Transverse colon (tissue), 4 donors: Measurements from ENCODE around the gene TMEM235. TPM values are rescaled to one million over a fixed set of nuclear protein-coding genes. Genes with fewer than 3 reads are reported as not detected.

ENCODE experiments used
- DNase-seq: peaks from one replicate; pipeline ENCODE4 v3.0.0-alpha.2; 2019
- H3K27ac ChIP-seq, 4 donors: fragments of 200-600 bp; sonication (generic); 2 replicates each; pipeline ENCODE4 v1.5.1; 2016 to 2018; ENCODE audit warnings: inconsistent platforms in 4 of 4
- H3K27me3 ChIP-seq: fragments of 200-600 bp; sonication (generic); 2 replicates; pipeline ENCODE4 v1.5.1; 2017; ENCODE audit warnings: inconsistent platforms
- H3K36me3 ChIP-seq, 4 donors: fragments of 200-600 bp; sonication (generic); 2 replicates each; pipeline ENCODE4 v1.5.1; 2017 to 2019; ENCODE audit warnings: inconsistent platforms in 4 of 4
- H3K4me1 ChIP-seq, 4 donors: fragments of 200-600 bp; sonication (generic); 2 replicates each; pipeline ENCODE4 v1.5.1; 2017 to 2020; ENCODE audit warnings: inconsistent platforms in 4 of 4
- H3K4me3 ChIP-seq, 4 donors: fragments of 200-600 bp; sonication (generic); 1 replicate in 1 of 4; 2 replicates in 3 of 4; pipeline versions ENCODE4 v1.5.1 to v1.6.1; 2017 to 2019; ENCODE audit warnings: inconsistent platforms in 4 of 4
- H3K9me3 ChIP-seq, 2 donors: fragments of 200-600 bp; sonication (generic); 2 replicates each; pipeline ENCODE4 v1.5.1; 2017 to 2019; ENCODE audit warnings: inconsistent platforms in 2 of 2
- CTCF ChIP-seq, 5 experiments: fragments of 200-600 bp in 3 of 5; fragments of 450-650 bp in 2 of 5; sonication (generic) in 3 of 5; IDR thresholded peaks; 1 replicate in 2 of 5; 2 replicates in 3 of 5; pipeline ENCODE4 v1.5.1; 2016 to 2017; ENCODE audit warnings: antibody characterized with exemption in 5 of 5, inconsistent platforms in 3 of 5, mild to moderate bottlenecking in 2 of 5, moderate library complexity in 1 of 5
- EP300 ChIP-seq: sonication (generic); formaldehyde crosslinking; IDR thresholded peaks from one replicate; pipeline ENCODE4 v1.6.1; 2017; ENCODE audit warnings: antibody characterized with exemption, low read depth
- POLR2A ChIP-seq: fragments of 450-650 bp; IDR thresholded peaks from one replicate; pipeline ENCODE4 v1.6.1; 2016; ENCODE audit warnings: antibody characterized with exemption, mild to moderate bottlenecking, moderate library complexity
- POLR2AphosphoS5 ChIP-seq, 3 donors: sonication (generic); formaldehyde crosslinking; IDR thresholded peaks; one replicate each; pipeline ENCODE4 v1.6.1; 2016; ENCODE audit warnings: antibody characterized with exemption in 3 of 3
- WGBS, 2 donors: methylation state at CpG; one replicate each; pipeline ENCODE4 v1.1.5; 2018; ENCODE audit warnings: low coverage in 1 of 2; 5-methylcytosine and 5-hydroxymethylcytosine counted together
- in situ Hi-C, 4 donors: fragments of 200-750 bp; cut with MboI; loops; one replicate each; pipeline versions ENCODE4 v1.15.0 to v1.15.1; 2017; ENCODE audit warnings: low sequenced_read_pairs in 3 of 4, low pct_ligation_motif_present in 1 of 4, low pct_unique_long_range_greater_than_20kb in 1 of 4
- intact Hi-C: fragments of 100-400 bp; cut with DNase I; formaldehyde crosslinking; loops from one replicate; pipeline ENCODE4 v1.15.1; 2023; ENCODE audit warnings: low total_unique reads
- total RNA-seq, 4 donors: library from RNA; depleted of rRNA; stranded (reverse); fragments of >200 nt; gene quantifications; one replicate each; pipeline ENCODE4 v1.1.0, GENCODE V29; 2016

TMEM235 gene
- total RNA-seq, 4 donors from 2014 or later, result not detected

DNA sequence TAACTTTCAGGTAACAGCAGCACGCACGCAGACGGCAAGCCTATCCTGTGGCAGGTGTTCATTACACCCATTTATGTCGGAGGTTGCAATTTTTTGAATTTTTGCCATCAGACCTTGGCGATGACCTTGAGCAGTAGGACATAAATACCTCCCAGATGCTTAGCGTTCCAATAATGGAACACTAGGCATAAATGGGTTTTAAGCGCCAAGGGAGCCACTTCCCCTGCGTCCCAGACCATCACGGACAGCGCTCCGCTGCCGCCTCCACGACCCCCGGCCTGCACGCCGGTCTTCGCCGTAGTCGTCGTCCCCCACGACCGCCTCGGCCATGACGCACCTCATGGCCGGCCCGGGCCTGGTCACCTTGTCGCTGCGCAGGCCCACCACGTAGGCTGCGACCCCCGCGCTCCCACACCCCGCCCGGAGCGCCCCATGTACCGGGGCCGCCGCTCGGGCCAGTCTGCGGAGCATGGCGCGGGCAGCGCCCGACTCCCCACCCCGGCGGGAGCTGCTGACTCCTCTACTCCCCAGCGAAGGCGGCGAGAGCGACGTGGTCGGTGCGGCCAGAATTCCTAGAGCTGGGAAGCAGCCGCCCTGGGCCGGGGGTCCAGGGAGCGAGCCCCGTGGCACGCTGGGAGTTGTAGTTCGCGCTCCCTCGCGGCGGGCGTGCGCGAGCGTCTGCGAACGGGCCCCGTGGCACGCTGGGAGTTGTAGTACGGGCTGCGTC lies 22.7 kb downstream of the TMEM235 start:
- H3K4me1 ChIP-seq, result peaks cover 0 to 41% (median 29%) of the 10 kb centered on the region in 4 donors
- in situ Hi-C loops (no loop called here), intact Hi-C loops (loop anchor here (10.0 kb wide), 1 partner anchor 139 kb away; no protein-coding TSS in a partner anchor)
- no peaks in the 10 kb centered on the region for H3K36me3 ChIP-seq
- peaks cover 7% of the 10 kb centered on the region for H3K27me3 ChIP-seq
- TF ChIP-seq CTCF (IDR thresholded peaks at IDR 0.05) (no peak), EP300 (no peak), POLR2A (peak; percentile 66), POLR2AphosphoS5 (IDR thresholded peaks at IDR 0.05) (peak; percentile 49 to 79 (median 70))
- peak overlapping the region; percentile 53 to 92 (median 78) for H3K4me3 ChIP-seq
- 2 to 5% methylated on average over 3 to 44 of the region's 73 CpGs for WGBS, 2 donors
- H3K27ac ChIP-seq, result peak overlapping the region; percentile 81 to 93 (median 88)
- H3K9me3 ChIP-seq, result no peaks in the 10 kb centered on the region
- DNase-seq, result peak; percentile 88

DNA sequence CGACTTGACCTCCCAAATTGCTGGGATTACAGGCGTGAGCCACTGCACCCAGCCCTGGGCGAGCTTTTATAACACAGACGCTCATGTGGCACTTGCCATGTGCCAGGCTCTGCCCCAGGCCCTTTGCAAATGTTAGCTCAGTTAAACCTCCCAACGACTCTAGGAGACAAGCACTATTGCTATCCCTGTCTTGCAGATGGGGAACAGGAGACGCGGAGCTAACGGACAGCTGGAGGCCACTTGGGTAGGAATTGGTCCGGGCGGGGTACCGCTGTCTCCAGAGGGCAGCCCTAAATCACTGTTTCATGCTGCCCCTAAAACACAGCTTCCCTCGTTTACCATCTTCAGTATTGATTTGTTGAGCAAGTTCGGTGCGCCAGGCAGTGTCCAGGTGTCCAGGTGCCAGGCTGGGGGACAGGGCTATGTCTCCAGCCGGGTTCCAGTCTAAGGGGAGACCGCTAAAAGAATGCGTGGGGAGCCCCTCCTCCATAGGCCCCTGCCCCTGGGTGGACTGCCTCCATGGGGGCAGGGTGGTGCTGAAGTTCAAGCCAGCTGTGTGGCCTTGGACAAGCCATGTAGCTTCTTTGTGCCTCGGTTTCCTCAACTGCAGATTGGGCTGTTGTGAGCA lies 23.7 kb downstream of the TMEM235 start:
- 88% methylated on average over 17 of the region's 18 CpGs; no CpG with 5 or more reads in 1 of the 2 donors for WGBS, 2 donors
- intact Hi-C loops (loop anchor here (10.0 kb wide), 1 partner anchor 140 kb away; no protein-coding TSS in a partner anchor), in situ Hi-C loops (no loop called here)
- TF ChIP-seq POLR2AphosphoS5 (IDR thresholded peaks at IDR 0.05) (no peak), CTCF (IDR thresholded peaks at IDR 0.05) (no peak), EP300 (no peak), POLR2A (no peak)
- Histone ChIP-seq H3K27ac (no peak overlapping the region), H3K27me3 (peaks cover 5% of the 10 kb centered on the region), H3K4me3 (no peak overlapping the region), H3K4me1 (peaks cover 0 to 41% (median 29%) of the 10 kb centered on the region in 4 donors), H3K9me3 (no peaks in the 10 kb centered on the region), H3K36me3 (no peaks in the 10 kb centered on the region)
- DNase-seq, result no peak

DNA sequence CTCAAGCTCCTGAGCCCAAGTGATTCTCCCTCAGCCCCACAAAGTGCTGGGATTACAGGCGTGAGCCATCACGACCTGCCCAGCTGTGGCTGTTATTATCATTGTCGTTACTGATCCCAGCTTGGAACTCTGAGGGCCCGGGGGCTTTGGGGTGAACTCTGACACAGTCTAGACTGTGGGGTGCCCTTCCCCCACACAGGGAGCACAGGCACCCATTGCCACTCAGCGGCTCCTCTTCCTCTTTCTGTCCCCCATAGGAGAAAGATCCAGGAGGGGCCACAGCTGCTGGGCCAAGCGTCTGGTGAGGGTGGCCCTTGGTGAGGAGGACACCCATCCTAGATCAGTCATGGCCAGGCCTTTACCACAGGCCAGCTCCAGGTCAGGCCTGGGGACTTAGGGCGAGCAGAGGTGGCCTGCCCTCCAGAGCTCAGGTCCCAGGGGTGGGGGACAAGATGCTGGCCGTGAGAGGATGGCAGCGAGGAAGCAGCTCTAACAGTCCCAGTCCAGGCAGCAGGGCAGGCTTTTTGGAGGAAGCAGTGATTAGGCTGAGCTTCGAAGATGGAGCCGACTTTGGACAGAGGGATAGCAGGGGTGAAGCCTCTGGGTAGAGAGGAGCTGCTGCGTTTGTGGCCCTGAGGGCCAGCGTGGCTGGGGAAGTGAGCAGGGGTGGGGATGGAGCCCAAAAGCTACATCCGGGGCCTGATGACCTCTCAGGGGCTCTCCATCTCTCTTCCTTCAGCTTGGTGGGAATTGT lies 24.7 kb downstream of the TMEM235 start:
- 90 to 100% methylated on average over 1 to 13 of the region's 14 CpGs for WGBS, 2 donors
- DNase-seq, result no peak
- H3K36me3 ChIP-seq, result no peaks in the 10 kb centered on the region
- intact Hi-C loops (loop anchor here (10.0 kb wide), 1 partner anchor 141 kb away; no protein-coding TSS in a partner anchor), in situ Hi-C loops (no loop called here)
- TF ChIP-seq POLR2AphosphoS5 (IDR thresholded peaks at IDR 0.05), result no peak
- TF ChIP-seq POLR2A, result no peak
- TF ChIP-seq EP300, result no peak
- TF ChIP-seq CTCF (IDR thresholded peaks at IDR 0.05), result no peak
- no peak overlapping the region for H3K27ac ChIP-seq
- no peak overlapping the region for H3K4me3 ChIP-seq
- H3K9me3 ChIP-seq, result no peaks in the 10 kb centered on the region
- peaks cover 4% of the 10 kb centered on the region for H3K27me3 ChIP-seq
- peaks cover 0 to 33% (median 25%) of the 10 kb centered on the region in 4 donors for H3K4me1 ChIP-seq
